ENCODE data around the gene KIZ. TPM values are rescaled to one million over a fixed set of nuclear protein-coding genes. Genes with fewer than 3 reads are reported as not detected.

Gene KIZ
- total RNA-seq, 2 donors from 2014 or later, result 16.1 to 30.4 TPM

DNA sequence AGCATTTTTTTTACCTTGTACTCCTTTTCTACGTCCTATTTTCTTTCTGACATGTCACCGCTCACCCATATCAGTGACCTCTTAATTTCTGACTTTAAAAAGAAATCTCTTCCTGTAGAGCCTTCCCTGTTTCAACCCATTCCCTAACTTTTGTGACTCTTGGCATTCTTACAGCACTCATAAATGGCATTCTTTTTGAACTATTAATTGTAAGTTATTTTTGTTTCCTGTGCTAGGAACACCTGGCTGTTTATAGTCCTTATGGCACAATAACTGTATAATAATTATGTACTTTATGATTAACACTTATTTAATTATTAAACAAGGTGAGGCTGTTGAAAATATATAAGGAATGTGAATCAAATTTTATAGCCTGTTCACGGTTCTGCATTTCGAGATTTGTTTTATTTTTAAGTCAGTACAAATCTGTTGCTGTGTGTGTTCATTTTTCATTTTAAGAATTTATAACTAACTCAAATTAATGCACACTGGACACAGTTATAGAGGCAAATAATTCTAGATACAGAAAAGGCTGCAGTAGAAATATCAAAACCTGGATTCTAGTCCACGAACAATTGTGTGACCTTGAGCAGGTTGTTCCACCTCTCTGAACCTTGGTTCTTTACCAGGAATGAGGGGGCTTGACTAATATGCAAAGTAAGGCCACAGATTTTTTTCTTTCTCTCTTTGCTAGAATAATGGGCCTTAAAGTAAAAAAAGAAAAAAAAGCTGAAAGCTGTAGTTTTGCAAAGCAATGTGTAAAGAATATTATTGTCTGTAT, 1.5 kb downstream of the KIZ start:
- H3K36me3 ChIP-seq, result no peaks in the 10 kb centered on the region
- no peak for DNase-seq (ENCODE audit: low spot score)
- no peak overlapping the region for H3K4me3 ChIP-seq
- H3K4me1 ChIP-seq, result peaks cover 0 to 10% of the 10 kb centered on the region in 2 donors
- no peak for TF ChIP-seq CTCF (IDR thresholded peaks at IDR 0.05)
- no peak overlapping the region for H3K27ac ChIP-seq
- H3K27me3 ChIP-seq, result no peaks in the 10 kb centered on the region
- no peaks in the 10 kb centered on the region for H3K9me3 ChIP-seq

- no peaks in the 10 kb centered on the region for H3K27me3 ChIP-seq
- H3K27ac ChIP-seq, result no peak overlapping the region
- H3K4me3 ChIP-seq, result no peak overlapping the region
- TF ChIP-seq CTCF (IDR thresholded peaks at IDR 0.05), result no peak
- H3K4me1 ChIP-seq, result peaks cover 0 to 10% of the 10 kb centered on the region in 2 donors
- H3K36me3 ChIP-seq, result no peaks in the 10 kb centered on the region
- no peaks in the 10 kb centered on the region for H3K9me3 ChIP-seq
- no peak for DNase-seq (ENCODE audit: low spot score)
Measured at GRCh38 chr20:21129861-21130260, 4.0 kb downstream of the KIZ start.

- no peak for DNase-seq (ENCODE audit: low spot score)
Measured at GRCh38 chr20:21133404-21133803, 7.5 kb downstream of the KIZ start.

DNA sequence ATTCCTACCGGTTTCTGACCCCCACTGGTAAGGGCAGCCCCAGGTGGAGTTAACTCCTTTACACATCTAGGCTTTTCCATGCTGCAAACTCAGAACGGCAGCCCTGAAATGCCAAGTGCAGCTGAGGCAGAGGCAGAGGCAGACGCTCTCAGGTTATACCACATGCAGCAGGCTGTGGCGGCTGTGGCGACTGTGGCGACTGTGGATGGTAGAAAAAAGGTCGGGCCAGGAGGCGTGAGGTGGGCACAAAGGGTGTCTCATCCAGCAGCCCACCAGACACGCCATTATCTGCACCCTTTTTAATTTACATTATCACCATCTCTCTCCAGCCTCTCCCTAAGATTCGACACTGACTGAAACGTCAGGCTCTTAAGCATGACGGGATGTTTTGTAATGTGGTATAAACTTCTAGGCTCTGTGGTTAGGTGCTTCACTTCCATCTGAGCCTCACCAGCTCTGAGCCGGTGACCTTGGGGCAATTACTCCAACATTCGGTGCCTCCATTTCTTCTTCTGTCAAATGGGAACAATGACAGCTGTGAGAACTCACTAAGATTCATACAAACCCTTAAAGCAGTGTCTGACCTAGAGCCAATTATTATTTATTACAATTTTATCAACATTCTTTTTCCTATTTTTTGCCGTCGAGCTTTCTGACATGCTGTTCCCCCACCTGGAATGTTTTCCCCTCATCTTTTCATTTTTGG, 8.2 kb downstream of the KIZ start:
- Histone ChIP-seq H3K9me3 (no peaks in the 10 kb centered on the region), H3K4me3 (no peak overlapping the region), H3K36me3 (no peaks in the 10 kb centered on the region), H3K4me1 (no peaks in the 10 kb centered on the region), H3K27ac (no peak overlapping the region), H3K27me3 (no peaks in the 10 kb centered on the region)
- TF ChIP-seq CTCF (IDR thresholded peaks at IDR 0.05), result no peak
- no peak for DNase-seq (ENCODE audit: low spot score)

More at GRCh38 chr20:21133404-21133803, 7.5 kb downstream of the KIZ start:
- Histone ChIP-seq H3K27me3 (no peaks in the 10 kb centered on the region), H3K9me3 (no peaks in the 10 kb centered on the region), H3K4me1 (no peaks in the 10 kb centered on the region), H3K36me3 (no peaks in the 10 kb centered on the region), H3K4me3 (no peak overlapping the region), H3K27ac (no peak overlapping the region)
- TF ChIP-seq CTCF (IDR thresholded peaks at IDR 0.05), result no peak

GRCh38 chr20:21134883-21135493, 9.1 kb downstream of the KIZ start:
- Histone ChIP-seq H3K27me3 (no peaks in the 10 kb centered on the region), H3K4me1 (no peaks in the 10 kb centered on the region), H3K27ac (no peak overlapping the region), H3K36me3 (no peaks in the 10 kb centered on the region), H3K4me3 (no peak overlapping the region), H3K9me3 (no peaks in the 10 kb centered on the region)
- no peak for DNase-seq (ENCODE audit: low spot score)
- TF ChIP-seq CTCF (IDR thresholded peaks at IDR 0.05), result no peak

All from right atrium auricular region (tissue), 2 donors.